HL-60 (cell line): ENCODE results near the gene SARDH.

Source experiments
- DNase-seq, 2 experiments: peaks; one replicate each; pipeline ENCODE4 v3.0.0-alpha.2; 2010 to 2020; ENCODE audit warnings: low read depth in 1 of 2, low spot score in 1 of 2
- H3K27ac ChIP-seq: fragments of 250-450 bp; sonication (Bioruptor Pico); replicated peaks from 2 replicates; pipeline ENCODE4 v1.5.1; 2020; ENCODE audit warnings: mild to moderate bottlenecking, moderate library complexity
- H3K27me3 ChIP-seq: fragments of 250-450 bp; sonication (Bioruptor Pico); 2 replicates; pipeline ENCODE4 v1.5.1; 2021; ENCODE audit warnings: mild to moderate bottlenecking, moderate library complexity; ENCODE audit not compliant: insufficient read depth, poor library complexity, severe bottlenecking
- H3K4me3 ChIP-seq: replicated peaks from 2 replicates; pipeline ENCODE4 v1.5.1; 2011; ENCODE audit warnings: mild to moderate bottlenecking, control low read depth, low read length; ENCODE audit not compliant: insufficient read depth
- GABPA ChIP-seq: IDR thresholded peaks from 2 replicates; pipeline ENCODE4 v1.6.1; 2012; ENCODE audit warnings: low read depth
- POLR2AphosphoS5 ChIP-seq: IDR thresholded peaks from 2 replicates; pipeline ENCODE4 v1.6.1; 2012; ENCODE audit warnings: low read depth
- SPI1 ChIP-seq: IDR thresholded peaks from 2 replicates; pipeline ENCODE4 v1.6.1; 2012; ENCODE audit warnings: low read depth, mild to moderate bottlenecking, borderline replicate concordance
- TF ChIP-seq, protein P1 (sequence below): IDR thresholded peaks from one replicate; pipeline ENCODE4 v1.5.1; 2011; ENCODE audit warnings: low read length, control low read depth, inconsistent platforms; ENCODE audit not compliant: insufficient read depth
- TF ChIP-seq, protein P2 (sequence below): IDR thresholded peaks from 2 replicates; pipeline ENCODE4 v1.6.1; 2012; ENCODE audit warnings: low read depth; ENCODE audit not compliant: insufficient replicate concordance

Gene SARDH

DNA sequence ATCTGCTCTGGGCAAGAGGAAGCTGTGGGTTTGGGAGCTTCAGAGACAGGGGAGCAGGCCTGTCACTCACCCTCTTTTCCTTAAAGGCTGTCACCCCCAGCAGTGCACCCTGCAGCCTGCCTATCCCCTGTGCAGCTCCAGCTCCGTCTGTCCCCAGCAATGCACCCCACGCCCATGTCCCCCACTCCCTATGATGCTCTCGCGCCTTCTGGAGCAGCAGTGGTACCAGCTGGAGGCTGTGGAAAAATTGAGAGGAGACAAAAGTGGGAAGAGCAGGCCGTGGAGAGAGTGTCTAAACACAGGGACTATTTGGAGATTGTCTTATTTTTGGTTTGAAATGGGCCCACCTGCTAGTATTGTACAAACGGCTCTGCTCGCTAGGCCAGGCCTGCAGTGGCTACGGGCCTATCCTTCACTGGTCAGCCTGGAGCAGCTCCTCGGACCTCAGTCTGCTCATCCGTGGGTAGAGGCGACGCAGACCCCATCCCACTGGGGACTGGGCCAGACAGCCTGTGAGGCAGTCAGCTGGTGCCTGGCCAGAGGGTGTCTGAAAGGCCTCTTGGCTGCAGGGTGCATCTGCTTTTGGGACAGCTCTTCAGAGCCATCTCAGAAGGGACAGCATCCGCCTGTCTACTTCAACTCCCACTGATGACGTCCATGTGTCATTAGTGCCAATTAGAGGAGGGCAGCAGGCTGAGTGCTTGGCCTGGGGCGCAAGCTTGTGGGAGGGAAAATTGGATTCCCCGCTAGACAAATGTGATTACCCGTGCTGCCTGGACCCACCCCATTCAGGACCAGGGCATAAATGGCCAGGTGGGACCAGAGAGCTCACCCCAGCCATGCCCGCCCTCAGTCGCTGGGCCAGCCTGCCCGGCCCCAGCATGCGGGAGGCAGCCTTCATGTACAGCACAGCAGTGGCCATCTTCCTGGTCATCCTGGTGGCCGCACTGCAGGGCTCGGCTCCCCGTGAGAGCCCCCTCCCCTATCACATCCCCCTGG lies 102.3 kb downstream of the SARDH start, which contains the start of gene DBH:
DBH (plus strand) TSS at position 831 of the 999 bp plus-strand sequence; CDS start at position 840, 9 bp downstream.
- H3K27ac ChIP-seq = no peak within 1 kb of the TSS
- no peak within 1 kb of the TSS for H3K4me3 ChIP-seq
- TF ChIP-seq POLR2AphosphoS5 (no peak), SPI1 (no peak), GABPA (no peak)
- TF ChIP-seq, protein P1, sequence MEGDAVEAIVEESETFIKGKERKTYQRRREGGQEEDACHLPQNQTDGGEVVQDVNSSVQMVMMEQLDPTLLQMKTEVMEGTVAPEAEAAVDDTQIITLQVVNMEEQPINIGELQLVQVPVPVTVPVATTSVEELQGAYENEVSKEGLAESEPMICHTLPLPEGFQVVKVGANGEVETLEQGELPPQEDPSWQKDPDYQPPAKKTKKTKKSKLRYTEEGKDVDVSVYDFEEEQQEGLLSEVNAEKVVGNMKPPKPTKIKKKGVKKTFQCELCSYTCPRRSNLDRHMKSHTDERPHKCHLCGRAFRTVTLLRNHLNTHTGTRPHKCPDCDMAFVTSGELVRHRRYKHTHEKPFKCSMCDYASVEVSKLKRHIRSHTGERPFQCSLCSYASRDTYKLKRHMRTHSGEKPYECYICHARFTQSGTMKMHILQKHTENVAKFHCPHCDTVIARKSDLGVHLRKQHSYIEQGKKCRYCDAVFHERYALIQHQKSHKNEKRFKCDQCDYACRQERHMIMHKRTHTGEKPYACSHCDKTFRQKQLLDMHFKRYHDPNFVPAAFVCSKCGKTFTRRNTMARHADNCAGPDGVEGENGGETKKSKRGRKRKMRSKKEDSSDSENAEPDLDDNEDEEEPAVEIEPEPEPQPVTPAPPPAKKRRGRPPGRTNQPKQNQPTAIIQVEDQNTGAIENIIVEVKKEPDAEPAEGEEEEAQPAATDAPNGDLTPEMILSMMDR = no peak
- TF ChIP-seq, protein P2, sequence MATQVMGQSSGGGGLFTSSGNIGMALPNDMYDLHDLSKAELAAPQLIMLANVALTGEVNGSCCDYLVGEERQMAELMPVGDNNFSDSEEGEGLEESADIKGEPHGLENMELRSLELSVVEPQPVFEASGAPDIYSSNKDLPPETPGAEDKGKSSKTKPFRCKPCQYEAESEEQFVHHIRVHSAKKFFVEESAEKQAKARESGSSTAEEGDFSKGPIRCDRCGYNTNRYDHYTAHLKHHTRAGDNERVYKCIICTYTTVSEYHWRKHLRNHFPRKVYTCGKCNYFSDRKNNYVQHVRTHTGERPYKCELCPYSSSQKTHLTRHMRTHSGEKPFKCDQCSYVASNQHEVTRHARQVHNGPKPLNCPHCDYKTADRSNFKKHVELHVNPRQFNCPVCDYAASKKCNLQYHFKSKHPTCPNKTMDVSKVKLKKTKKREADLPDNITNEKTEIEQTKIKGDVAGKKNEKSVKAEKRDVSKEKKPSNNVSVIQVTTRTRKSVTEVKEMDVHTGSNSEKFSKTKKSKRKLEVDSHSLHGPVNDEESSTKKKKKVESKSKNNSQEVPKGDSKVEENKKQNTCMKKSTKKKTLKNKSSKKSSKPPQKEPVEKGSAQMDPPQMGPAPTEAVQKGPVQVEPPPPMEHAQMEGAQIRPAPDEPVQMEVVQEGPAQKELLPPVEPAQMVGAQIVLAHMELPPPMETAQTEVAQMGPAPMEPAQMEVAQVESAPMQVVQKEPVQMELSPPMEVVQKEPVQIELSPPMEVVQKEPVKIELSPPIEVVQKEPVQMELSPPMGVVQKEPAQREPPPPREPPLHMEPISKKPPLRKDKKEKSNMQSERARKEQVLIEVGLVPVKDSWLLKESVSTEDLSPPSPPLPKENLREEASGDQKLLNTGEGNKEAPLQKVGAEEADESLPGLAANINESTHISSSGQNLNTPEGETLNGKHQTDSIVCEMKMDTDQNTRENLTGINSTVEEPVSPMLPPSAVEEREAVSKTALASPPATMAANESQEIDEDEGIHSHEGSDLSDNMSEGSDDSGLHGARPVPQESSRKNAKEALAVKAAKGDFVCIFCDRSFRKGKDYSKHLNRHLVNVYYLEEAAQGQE = no peak
- DNase-seq = no peak
- no peaks in the 10 kb centered on the region for H3K27me3 ChIP-seq

DNA sequence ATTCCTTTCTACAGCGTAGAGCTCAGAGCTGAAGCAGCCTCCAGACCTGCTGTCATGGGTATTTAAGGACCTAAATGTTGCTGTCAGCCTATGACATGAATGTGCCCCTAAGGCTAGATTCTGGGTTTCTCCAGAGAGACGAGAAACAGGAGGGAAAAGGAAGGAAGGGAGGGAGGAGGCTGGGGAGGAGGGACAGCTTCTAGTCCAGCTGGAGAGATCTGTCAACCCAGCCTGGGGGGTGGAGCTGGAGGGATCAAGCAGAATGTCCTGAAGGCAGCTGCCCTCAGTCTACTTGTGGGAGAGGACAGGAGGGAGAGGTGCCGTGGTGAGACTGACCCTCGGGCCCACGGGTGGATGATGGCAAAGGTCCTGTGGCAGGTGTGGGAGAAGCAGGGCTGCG lies 103.1 kb downstream of the SARDH start:
- no peak for TF ChIP-seq GABPA
- TF ChIP-seq, protein P2 = no peak
- no peak for DNase-seq
- H3K27ac ChIP-seq = no peak overlapping the region
- no peaks in the 10 kb centered on the region for H3K27me3 ChIP-seq
- no peak overlapping the region for H3K4me3 ChIP-seq

DNA sequence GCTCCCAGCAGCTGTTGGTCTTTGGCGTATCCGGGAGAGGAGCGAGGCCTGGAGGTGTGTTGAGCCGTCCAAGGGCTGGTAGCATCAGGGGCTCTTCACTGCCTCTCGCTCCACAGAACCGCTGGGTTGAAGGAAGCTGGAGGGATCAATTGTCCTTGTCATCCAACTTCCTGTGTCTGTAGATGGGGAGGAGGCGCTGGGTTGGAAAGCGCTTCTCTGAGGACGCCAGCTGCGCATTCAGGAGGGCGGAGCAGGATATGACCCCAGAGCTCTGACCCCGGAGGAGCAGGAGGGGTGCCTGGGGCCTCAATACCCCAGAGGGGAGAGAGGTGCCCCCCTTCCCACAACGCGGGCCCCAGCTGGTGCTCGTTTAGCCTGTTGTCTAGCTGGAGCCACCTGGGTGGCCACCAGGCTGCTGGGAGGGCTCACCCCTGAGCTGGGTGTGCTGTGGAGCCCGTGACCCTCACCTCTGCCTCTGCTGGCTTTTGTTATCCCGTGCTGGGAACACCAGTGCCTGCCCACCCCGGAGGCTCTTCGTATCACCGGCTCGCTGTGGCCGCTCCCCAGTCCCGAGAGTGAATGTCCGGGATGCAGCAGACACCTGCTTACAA lies 104.0 kb downstream of the SARDH start:
- Histone ChIP-seq H3K27ac (no peak overlapping the region), H3K27me3 (no peaks in the 10 kb centered on the region)
- DNase-seq = no peak

More for the DNA sequence above, 104.0 kb downstream of the SARDH start:
- no peak overlapping the region for H3K4me3 ChIP-seq
- TF ChIP-seq, protein P2 = no peak
- TF ChIP-seq POLR2AphosphoS5 = no peak
- TF ChIP-seq, protein P1 = no peak
- TF ChIP-seq GABPA = no peak
- TF ChIP-seq SPI1 = no peak
